Measurements from ENCODE around the gene CACNB1.

The CACNB1 gene

DNA sequence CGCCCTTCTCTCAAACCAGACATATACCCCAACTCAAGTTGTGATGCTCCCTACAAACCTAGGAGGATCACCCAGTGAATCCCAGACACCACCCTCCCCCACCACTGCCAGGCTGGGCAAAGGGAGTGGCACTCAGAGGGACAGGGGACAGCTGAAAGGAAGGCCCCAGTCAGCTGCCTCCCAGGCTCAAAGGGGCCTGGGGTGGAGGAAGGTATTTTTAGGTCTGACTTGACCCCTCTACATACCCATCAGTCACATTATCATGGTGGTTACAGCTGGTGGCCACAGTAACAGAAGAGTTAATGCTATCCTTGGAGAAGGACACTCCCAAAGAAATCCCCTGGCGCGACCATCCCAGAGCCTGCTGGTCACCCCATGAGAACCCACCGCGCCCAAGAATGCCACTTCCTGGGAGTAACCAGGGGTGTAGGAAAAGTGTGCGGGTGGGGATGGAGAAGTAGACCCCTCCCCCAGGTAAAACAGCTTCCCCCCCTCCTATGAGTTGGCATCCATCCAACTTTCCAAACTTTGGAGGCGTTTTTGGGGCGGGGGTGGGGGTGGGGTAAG, 1.1 kb downstream of the CACNB1 start:
- H3K9me3 ChIP-seq (ENCODE audit: control insufficient read depth, insufficient read depth, low read depth, low read length), result no peaks in the 10 kb centered on the region
- ChIA-PET POLR2A (interaction anchor here (0.9 to 2.2 kb wide), 3 partner anchors 9 to 48 kb away, joined by 3 to 15 read pairs (median 4); no protein-coding TSS in a partner anchor), CTCF (interaction anchor here (0.5 to 3.5 kb wide), 8 partner anchors 10 to 48 kb away, joined by 3 to 28 read pairs (median 6); no protein-coding TSS in a partner anchor)
- TF ChIP-seq IKZF3 (tag by site-specific recombination; IDR thresholded peaks at IDR 0.05) (0 out of 2 replicates have a peak, but pooled peaks have one; percentile 38), KLF10 (tag by site-specific recombination; IDR thresholded peaks at IDR 0.05) (0 out of 2 replicates have a peak, but pooled peaks have one; percentile 10), GFI1B (tag by site-specific recombination; IDR thresholded peaks at IDR 0.05) (no peak), KLF1 (tag by site-specific recombination; IDR thresholded peaks at IDR 0.05) (peak; percentile 47; the same call in 1 of the 2 replicates), KLF8 (tag by site-specific recombination; IDR thresholded peaks at IDR 0.05) (0 out of 2 replicates have a peak, but pooled peaks have one; percentile 6)
- TF ChIP-seq, protein P1, sequence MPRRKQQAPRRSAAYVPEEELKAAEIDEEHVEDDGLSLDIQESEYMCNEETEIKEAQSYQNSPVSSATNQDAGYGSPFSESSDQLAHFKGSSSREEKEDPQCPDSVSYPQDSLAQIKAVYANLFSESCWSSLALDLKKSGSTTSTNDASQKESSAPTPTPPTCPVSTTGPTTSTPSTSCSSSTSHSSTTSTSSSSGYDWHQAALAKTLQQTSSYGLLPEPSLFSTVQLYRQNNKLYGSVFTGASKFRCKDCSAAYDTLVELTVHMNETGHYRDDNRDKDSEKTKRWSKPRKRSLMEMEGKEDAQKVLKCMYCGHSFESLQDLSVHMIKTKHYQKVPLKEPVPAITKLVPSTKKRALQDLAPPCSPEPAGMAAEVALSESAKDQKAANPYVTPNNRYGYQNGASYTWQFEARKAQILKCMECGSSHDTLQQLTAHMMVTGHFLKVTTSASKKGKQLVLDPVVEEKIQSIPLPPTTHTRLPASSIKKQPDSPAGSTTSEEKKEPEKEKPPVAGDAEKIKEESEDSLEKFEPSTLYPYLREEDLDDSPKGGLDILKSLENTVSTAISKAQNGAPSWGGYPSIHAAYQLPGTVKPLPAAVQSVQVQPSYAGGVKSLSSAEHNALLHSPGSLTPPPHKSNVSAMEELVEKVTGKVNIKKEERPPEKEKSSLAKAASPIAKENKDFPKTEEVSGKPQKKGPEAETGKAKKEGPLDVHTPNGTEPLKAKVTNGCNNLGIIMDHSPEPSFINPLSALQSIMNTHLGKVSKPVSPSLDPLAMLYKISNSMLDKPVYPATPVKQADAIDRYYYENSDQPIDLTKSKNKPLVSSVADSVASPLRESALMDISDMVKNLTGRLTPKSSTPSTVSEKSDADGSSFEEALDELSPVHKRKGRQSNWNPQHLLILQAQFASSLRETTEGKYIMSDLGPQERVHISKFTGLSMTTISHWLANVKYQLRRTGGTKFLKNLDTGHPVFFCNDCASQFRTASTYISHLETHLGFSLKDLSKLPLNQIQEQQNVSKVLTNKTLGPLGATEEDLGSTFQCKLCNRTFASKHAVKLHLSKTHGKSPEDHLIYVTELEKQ (tag by site-specific recombination; IDR thresholded peaks at IDR 0.05; ENCODE audit: borderline replicate concordance), result no peak
- H3K36me3 ChIP-seq (ENCODE audit: control insufficient read depth in 2 of 2, insufficient read depth in 1 of 2, low read length in 2 of 2), result peaks cover 10 to 38% of the 10 kb centered on the region in 2 experiments
- H3K4me1 ChIP-seq (ENCODE audit: control insufficient read depth, insufficient read depth, low read length), result peaks cover 19% of the 10 kb centered on the region; the same call in 1 of the 2 replicates
- H3K27ac ChIP-seq (ENCODE audit: extremely low read depth, low read depth, low read length), result no peak overlapping the region; the same call in 1 of the 2 replicates
- H3K4me3 ChIP-seq (ENCODE audit: low read depth, low read length), result peak overlapping the region; percentile 12; the same call in 1 of the 2 replicates

DNA sequence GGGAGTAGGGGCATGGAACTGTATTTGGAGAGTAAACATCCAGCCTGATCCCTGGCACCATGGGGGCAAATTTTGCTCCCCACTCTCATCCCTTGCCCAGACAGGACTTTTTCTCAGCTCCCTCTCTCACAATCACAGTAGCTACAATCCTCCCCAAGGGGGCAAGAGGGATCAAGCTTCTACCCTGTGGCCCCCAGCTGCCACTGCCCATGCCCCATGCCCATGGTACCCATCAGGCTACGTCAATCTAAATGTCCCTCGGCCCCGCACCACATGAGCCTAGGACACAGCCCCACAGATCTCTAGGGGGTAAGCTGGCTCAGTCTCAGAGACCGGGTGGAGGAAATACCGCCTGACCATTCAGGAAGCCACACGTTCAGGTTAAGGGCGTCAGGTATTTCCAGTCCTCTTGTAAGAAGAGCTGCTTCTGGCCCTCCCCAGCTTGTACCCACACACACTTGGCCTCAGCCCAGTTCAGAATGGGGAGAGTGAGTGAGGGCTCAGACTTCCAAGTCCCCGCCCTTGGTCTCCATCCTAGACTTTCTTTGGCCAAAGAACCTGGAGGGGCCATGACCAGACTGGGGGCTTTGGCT, 1.8 kb downstream of the CACNB1 start:
- Histone ChIP-seq H3K4me1 (ENCODE audit: control insufficient read depth, insufficient read depth, low read length) (peaks cover 19% of the 10 kb centered on the region; the same call in 1 of the 2 replicates), H3K4me3 (ENCODE audit: low read depth, low read length) (no peak overlapping the region), H3K27ac (ENCODE audit: extremely low read depth, low read depth, low read length) (peak overlapping the region; percentile 21; the same call in 1 of the 2 replicates), H3K36me3 (ENCODE audit: control insufficient read depth in 2 of 2, insufficient read depth in 1 of 2, low read length in 2 of 2) (peaks cover 13 to 38% of the 10 kb centered on the region in 2 experiments), H3K9me3 (ENCODE audit: control insufficient read depth, insufficient read depth, low read depth, low read length) (no peaks in the 10 kb centered on the region)
- ChIA-PET CTCF (interaction anchor here (0.6 to 3.5 kb wide), 10 partner anchors 11 to 846 kb away, joined by 3 to 28 read pairs (median 6); no protein-coding TSS in a partner anchor), POLR2A (interaction anchor here (0.9 to 1.5 kb wide), 4 partner anchors 10 to 49 kb away, joined by 3 to 4 read pairs (median 4); no protein-coding TSS in a partner anchor)
- no peak for TF ChIP-seq TCF7L2 (IDR thresholded peaks at IDR 0.05; ENCODE audit: borderline replicate concordance, low read depth, low read length)
- TF ChIP-seq, protein P2, sequence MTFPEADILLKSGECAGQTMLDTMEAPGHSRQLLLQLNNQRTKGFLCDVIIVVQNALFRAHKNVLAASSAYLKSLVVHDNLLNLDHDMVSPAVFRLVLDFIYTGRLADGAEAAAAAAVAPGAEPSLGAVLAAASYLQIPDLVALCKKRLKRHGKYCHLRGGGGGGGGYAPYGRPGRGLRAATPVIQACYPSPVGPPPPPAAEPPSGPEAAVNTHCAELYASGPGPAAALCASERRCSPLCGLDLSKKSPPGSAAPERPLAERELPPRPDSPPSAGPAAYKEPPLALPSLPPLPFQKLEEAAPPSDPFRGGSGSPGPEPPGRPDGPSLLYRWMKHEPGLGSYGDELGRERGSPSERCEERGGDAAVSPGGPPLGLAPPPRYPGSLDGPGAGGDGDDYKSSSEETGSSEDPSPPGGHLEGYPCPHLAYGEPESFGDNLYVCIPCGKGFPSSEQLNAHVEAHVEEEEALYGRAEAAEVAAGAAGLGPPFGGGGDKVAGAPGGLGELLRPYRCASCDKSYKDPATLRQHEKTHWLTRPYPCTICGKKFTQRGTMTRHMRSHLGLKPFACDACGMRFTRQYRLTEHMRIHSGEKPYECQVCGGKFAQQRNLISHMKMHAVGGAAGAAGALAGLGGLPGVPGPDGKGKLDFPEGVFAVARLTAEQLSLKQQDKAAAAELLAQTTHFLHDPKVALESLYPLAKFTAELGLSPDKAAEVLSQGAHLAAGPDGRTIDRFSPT (tag by site-specific recombination; IDR thresholded peaks at IDR 0.05), result peak; percentile 78
- TF ChIP-seq, protein P3, sequence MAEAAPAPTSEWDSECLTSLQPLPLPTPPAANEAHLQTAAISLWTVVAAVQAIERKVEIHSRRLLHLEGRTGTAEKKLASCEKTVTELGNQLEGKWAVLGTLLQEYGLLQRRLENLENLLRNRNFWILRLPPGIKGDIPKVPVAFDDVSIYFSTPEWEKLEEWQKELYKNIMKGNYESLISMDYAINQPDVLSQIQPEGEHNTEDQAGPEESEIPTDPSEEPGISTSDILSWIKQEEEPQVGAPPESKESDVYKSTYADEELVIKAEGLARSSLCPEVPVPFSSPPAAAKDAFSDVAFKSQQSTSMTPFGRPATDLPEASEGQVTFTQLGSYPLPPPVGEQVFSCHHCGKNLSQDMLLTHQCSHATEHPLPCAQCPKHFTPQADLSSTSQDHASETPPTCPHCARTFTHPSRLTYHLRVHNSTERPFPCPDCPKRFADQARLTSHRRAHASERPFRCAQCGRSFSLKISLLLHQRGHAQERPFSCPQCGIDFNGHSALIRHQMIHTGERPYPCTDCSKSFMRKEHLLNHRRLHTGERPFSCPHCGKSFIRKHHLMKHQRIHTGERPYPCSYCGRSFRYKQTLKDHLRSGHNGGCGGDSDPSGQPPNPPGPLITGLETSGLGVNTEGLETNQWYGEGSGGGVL (tag by site-specific recombination; IDR thresholded peaks at IDR 0.05), result 0 out of 2 replicates have a peak, but pooled peaks have one; percentile 3
- no peak for TF ChIP-seq ZNF23 (tag by site-specific recombination; IDR thresholded peaks at IDR 0.05; ENCODE audit: borderline replicate concordance)
- peak; percentile 48 for TF ChIP-seq GLIS1 (tag by site-specific recombination; IDR thresholded peaks at IDR 0.05)
- no peak for TF ChIP-seq SCRT2 (tag by site-specific recombination; IDR thresholded peaks at IDR 0.05)
- no peak for TF ChIP-seq ZNF423 (tag by site-specific recombination; IDR thresholded peaks at IDR 0.05)
- TF ChIP-seq, protein P4, sequence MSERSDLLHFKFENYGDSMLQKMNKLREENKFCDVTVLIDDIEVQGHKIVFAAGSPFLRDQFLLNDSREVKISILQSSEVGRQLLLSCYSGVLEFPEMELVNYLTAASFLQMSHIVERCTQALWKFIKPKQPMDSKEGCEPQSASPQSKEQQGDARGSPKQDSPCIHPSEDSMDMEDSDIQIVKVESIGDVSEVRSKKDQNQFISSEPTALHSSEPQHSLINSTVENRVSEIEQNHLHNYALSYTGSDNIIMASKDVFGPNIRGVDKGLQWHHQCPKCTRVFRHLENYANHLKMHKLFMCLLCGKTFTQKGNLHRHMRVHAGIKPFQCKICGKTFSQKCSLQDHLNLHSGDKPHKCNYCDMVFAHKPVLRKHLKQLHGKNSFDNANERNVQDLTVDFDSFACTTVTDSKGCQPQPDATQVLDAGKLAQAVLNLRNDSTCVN (tag by site-specific recombination; optimal IDR thresholded peaks at IDR 0.05), result peak; percentile 3
- peak; percentile 15; the same call in 1 of the 2 replicates for TF ChIP-seq EGR2 (tag by site-specific recombination; IDR thresholded peaks at IDR 0.05; ENCODE audit: low read depth)

Measured in HEK293 (cell line).